HG03378 (cell line): ENCODE data around the gene C4orf17.

ENCODE experiments used
- ATAC-seq: cut with Tn5 transposase; IDR thresholded peaks from one replicate; pipeline ENCODE4 v1.9.1; 2021; ENCODE audit warnings: mild to moderate bottlenecking, moderate library complexity; ENCODE audit not compliant: unreplicated experiment

C4orf17 gene

DNA sequence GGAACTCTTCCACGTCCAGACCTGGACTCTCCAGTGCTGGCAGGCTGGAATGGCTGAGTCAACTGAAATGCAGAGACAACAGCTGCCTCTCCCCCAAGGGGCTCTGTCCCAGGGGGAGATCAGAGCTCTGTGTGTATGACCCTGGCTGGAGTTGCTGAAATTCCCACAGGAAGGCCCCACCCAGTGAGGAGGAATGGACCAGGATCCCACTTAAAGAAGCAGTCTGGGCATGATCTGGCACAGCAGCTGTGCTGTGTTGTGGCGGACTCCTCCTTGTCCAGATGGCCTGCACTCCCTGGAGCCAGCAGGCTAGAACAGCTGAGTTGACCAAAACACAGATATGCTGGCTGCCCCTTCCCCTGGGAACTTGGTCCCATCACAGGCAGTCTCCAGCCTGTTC lies 25.4 kb downstream of the C4orf17 start:
- no peak for ATAC-seq

GRCh38 chr4:99536848-99537247 lies 26.0 kb downstream of the C4orf17 start:
- ATAC-seq = no peak

DNA sequence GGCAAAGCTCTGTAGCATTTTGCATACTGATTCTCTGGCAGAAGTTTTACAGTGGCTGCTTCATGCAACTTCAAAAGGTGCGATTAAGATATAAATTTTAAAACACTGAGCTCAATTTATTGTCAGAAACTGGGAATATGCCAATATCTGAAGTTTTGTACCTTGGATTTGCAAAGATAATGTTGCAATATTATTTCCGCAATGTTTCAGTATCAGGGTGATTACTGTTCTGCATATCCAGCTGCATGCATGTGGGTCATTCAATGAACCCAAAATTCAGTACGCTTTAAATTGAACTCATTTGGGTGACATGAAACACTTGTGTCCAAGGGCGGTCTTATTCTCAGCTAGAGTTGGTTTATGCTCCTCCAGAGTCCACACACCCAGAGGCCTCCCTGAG lies 26.9 kb downstream of the C4orf17 start:
- no peak for ATAC-seq

- no peak for ATAC-seq
Measured at GRCh38 chr4:99540277-99540939, 29.6 kb downstream of the C4orf17 start.

- no peak for ATAC-seq
Measured at GRCh38 chr4:99552872-99553271, 42.1 kb downstream of the C4orf17 start.

DNA sequence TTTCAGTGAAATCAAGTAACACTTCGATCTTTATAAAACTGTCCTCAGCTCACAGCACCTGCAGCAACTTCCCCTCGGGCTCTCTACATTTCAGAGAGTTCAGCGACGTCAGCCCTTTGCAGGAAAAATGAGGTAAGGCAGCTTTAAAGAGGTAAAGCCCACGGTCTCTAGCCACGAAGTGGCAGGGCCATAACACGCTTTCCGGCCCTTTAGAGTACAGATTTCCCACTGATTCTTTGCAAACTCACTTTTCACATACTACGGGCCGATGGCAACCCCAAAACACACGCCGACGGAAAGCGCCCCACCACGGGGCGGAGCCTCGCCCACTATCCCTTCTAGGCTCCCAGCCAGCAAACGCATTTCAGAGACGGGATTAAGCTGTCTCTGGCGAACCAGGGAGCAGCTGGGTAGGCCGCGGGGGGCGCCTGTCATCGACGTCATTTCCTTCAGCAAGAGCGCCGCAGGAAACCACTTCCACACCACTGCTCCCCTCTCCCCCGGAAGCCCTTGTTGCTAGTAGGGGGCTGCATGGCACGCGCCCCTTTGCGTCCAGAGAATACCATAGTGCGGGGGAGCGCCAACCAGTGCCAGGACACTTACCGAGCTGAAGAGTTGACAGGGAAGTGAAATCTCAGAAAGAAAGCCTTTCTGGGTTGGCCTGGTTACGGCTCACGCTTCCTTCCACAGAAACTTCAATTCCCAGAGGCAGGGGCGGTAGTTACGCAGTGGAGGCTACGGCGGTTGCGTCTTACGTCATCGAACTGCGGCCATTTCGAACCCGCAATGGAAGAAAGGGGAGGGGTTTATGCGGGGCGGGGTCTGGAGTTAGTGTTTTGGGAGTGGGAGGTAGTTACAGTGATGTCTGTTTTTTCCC lies 52.7 kb downstream of the C4orf17 start, which contains the start of gene TRMT10A:
Gene TRMT10A, minus strand, starts transcription at position 730 of the 877 bp plus-strand sequence. CDS start 4,701 bp downstream, outside the sequence.
- peak; percentile 92 for ATAC-seq

DNA sequence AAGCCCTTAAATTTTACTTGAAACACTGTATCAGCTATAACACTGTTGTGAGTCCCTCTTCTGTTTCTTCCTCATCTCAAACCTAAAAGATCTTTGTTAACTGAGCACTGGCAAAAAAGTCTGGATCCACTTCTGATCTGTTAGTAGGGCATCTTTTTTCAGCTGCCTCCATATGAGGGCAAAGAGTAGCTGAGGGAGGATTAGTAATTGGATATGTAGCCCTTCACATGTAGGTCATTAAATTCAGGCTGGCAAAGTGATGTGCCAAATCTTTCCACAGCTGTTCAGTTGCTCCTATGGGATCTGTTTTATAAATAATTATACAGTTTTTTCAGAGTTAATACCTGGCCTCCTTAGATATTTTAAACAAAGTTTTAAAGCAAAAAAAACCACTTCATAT lies 54.1 kb downstream of the C4orf17 start:
- ATAC-seq = no peak

DNA sequence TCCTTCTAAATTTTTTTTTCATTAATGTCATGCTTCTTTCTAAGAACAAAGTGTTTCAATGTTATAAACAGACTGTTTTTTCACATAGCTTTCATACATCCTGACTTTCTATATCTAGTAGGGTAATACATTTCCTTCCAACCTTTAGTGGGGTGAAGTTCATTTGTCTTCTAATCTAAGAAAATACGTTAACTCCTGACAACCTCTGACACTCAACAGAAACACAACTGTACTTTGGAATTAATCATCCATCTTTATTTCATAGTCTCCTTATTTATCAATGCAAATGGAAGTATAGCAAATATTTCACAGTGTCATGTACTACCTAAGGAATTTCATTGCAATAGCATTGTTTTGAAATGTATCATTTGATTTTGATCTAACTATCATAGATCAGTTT lies 61.1 kb downstream of the C4orf17 start:
- no peak for ATAC-seq

DNA sequence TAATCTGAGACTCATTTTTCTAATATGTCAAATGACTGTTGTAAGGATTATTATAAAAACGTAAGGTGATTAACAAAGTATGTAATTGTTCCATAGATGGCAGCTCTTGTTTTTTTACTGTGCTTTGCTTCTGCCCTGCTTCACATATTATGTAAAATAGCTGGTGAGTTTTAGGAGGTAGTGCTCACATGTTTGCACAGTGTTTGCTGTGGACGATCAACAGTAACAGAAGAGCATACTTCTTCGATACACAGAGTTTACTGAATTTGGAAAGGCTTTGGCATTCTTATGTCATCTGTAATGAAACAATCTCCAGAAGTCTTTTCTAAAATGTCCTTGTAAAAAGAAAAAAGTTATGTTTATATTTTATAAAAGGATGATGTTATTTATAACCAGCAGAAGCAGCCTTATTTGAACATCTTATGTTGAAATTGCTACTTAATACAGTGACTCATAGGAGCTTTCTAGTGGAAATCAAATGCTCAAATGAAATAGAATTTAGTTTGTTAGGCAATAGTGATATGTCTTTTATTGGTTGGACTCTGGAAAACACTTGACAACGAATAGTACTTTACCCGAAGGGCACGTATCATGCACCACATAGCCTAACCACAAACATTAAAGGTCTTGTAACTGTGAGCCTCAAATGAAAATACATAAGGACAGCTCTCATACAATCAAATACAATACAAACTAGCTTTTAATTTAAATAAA lies 61.9 kb downstream of the C4orf17 start:
- ATAC-seq = no peak

DNA sequence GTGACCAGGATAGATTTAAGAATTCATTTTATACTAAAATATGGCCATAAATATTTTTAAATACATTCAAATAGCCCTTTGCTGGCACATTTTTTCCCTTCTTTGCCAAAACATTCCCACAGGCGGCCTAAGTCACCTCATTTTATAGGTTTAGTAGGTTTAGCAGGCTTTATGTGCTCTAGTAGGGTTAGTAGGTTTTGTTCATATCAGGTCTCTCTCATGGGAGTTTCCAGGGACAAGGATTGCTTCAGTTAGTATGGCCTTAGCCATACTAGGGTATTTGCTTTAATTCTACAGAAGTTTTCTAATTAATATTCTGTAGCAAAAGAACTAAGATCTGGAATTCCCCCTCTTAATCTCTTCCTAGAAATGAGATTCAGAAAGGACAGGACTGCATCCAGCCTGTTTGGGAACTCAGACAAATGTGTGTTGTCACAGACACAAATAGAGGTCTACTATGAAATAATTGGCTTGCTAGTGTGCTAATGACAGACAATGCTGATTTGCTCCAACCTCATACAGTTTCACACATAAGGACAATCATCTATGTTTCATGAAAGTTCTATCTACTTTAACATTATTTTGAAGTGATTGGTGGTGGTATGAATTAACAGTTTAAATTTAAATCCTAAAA lies 63.0 kb downstream of the C4orf17 start:
- no peak for ATAC-seq

DNA sequence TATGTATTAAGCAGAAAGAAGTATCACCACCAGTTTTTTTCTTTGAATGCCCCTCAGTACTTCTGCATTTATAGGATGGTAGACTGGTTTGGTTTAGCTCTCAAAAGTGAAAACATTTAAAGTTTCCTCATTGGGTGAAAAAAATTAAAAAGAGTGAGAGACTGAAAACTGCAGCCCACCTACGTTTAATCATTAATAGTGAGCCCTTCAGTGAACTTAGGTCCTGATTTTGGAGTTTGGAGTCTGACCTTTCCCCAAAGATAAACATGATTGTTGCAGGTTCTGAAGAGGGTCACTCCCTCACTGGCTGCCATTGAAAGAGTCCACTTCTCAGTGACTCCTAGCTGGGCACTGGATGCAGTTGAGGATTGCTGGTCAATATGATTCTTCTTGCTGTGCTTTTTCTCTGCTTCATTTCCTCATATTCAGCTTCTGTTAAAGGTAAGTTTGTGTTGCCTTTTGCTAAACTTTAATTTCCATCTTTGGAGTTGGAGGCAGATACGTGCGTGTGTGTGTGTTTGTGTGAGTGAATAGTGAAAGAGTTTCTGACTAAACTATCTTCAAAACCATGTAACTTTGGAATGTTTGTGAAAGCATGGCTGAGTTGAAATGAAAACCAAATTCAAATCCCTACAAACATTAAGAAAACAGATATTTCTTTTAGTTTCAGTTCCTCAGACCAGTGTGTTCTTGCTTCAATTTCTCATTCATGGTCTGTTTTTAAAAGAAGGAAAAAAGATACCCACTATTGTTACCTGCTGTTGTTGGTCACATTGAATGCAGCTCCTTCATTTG lies 63.9 kb downstream of the C4orf17 start, which contains the start of gene MTTP:
Gene MTTP, plus strand, starts transcription at position 295 of the 795 bp plus-strand sequence. Its CDS starts 86 bp downstream, at position 381.
- peak; percentile 85 for ATAC-seq

DNA sequence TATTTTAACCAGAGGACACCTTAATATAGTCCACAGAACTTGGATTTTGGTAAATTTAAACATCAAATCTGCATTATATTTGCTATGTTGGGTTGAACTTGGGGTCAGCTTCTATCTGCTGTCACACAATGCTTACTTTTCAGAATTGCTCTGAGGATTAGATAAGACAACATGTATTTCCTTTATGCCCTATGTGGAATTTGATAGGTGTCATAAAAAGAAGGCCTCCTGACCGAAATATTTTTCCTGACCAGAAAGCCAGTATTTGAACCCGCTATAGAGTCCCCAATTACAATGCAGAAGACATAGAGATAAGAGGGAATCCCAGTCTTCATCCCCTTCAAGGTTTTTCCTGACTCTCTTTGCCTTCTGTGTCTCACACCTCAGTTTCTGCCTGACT lies 67.9 kb downstream of the C4orf17 start:
- ATAC-seq = no peak

- no peak for ATAC-seq
Measured at GRCh38 chr4:99585516-99585915, 74.7 kb downstream of the C4orf17 start.

GRCh38 chr4:99586322-99586721 lies 75.5 kb downstream of the C4orf17 start:
- ATAC-seq = no peak

DNA sequence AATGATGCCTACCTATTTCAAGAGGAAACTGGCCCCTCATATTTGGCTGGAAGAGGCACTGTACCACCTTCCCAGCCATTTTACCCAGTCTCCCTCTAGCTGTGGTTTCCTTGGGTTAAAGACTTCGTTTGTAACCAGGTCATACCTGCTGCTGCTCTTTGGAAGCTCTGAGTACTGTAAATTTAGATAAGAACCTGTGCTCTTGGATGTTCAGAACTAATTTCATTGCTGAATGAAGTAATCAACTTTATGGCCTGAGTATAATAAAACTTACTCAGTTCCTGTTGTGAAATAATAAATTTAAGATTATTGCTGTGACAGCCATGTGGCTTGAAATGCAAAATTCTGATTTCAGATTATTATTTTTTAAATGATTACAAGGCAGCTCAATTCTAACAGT lies 76.0 kb downstream of the C4orf17 start:
- no peak for ATAC-seq

DNA sequence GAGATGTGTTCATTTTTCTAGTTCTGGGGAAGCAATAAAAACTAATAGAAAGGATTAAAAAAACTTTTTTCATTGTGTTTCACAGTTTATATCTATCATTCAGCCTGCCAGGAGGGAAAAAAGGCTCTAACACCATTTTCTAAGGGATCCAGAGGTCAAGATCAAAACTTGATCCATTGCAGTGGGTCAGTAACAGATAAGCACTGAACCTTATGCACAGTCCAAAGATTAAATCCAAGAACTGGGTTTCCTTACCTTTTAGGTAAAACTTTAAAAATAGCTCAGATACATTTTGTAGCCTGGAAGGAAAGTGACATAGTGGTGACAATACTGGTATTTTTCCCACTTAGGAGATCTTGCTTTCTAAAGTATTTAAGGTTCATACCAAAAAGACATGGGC lies 76.5 kb downstream of the C4orf17 start:
- no peak for ATAC-seq

GRCh38 chr4:99587803-99588202 lies 77.0 kb downstream of the C4orf17 start:
- ATAC-seq = no peak

DNA sequence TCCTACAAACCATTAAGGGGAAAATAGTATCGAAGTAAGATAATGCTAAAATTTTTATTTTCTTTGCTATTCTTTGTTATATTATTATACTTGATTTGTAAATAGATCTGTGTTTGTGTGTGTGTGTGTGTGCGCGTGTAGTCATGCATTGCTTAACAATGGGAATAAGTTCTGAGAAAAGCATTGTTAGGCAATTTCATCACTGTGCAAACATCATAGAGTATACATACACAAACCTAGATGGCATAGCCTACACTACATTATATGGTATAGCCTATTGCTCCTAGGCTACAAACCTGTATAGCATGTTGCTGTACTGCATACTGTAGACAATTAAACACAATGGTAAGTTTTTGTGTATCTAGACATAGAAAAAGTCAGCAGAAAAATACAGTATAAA lies 80.9 kb downstream of the C4orf17 start:
- ATAC-seq = no peak
